IMR-90 (cell line): ENCODE results near the gene ORM1. TPM values are rescaled to one million over a fixed set of nuclear protein-coding genes. Genes with fewer than 3 reads are reported as not detected.

Experiments
- ATAC-seq: fragments of 200-7000 bp; cut with Tn5 transposase; 2 replicates; pipeline ENCODE4 v1.9.1; 2020; ENCODE audit warnings: low read depth, mild to moderate bottlenecking, moderate library complexity
- BruUV-seq: library from RNA; stranded (reverse); fragments of 400-500 nt; replicated peaks from 2 replicates; lab custom pipeline; 2021; lab: Mats Ljungman, UMichigan
- CTCF ChIA-PET: fragments of 300-600 bp; formaldehyde crosslinking; extraction: SDS; loops from one replicate; lab custom pipeline; 2021; ENCODE audit warnings: antibody characterized with exemption; lab: Yijun Ruan, JAX
- POLR2A ChIA-PET: fragments of 300-600 bp; sonication (Branson Sonifier 250); formaldehyde crosslinking; loops from one replicate; lab custom pipeline; 2022; ENCODE audit warnings: antibody characterized with exemption; ENCODE audit not compliant: unreplicated experiment; lab: Charles Lee
- DNase-seq: peaks from one replicate; pipeline ENCODE4 v3.0.0; 2013
- H2AFZ ChIP-seq: replicated peaks from 2 replicates; pipeline ENCODE3; 2013; ENCODE audit warnings: low read length, mild to moderate bottlenecking; ENCODE audit not compliant: poor library complexity
- H2AK5ac ChIP-seq: 2 replicates; pipeline ENCODE4 v1.6.1; 2013; ENCODE audit warnings: low read depth, low read length, inconsistent platforms
- H2AK9ac ChIP-seq: replicated peaks from 2 replicates; pipeline ENCODE3; 2013; ENCODE audit warnings: mild to moderate bottlenecking, low read depth, low read length, moderate library complexity; ENCODE audit not compliant: poor library complexity
- H2BK120ac ChIP-seq: 2 replicates; pipeline ENCODE4 v1.6.1; 2013; ENCODE audit warnings: low read depth, low read length, inconsistent platforms
- H2BK15ac ChIP-seq: 3 replicates; pipeline ENCODE4 v1.6.1; 2013; ENCODE audit warnings: low read depth, low read length, inconsistent platforms
- H2BK20ac ChIP-seq: 2 replicates; pipeline ENCODE4 v1.6.1; 2013; ENCODE audit warnings: low read depth, mild to moderate bottlenecking, inconsistent platforms, low read length, moderate library complexity
- H2BK5ac ChIP-seq: 2 replicates; pipeline ENCODE4 v1.6.1; 2013; ENCODE audit warnings: mild to moderate bottlenecking, low read depth, low read length, inconsistent platforms; ENCODE audit not compliant: poor library complexity, severe bottlenecking
- H3K14ac ChIP-seq: replicated peaks from 2 replicates; pipeline ENCODE4 v1.6.1; 2013; ENCODE audit warnings: low read depth, low read length, inconsistent platforms
- H3K18ac ChIP-seq: 2 replicates; pipeline ENCODE4 v1.6.1; 2013; ENCODE audit warnings: low read depth, low read length, control low read depth
- H3K23ac ChIP-seq: 2 replicates; pipeline ENCODE4 v1.6.1; 2013; ENCODE audit warnings: low read depth, low read length, inconsistent platforms
- H3K27ac ChIP-seq: 2 replicates; pipeline ENCODE4 v1.5.1; 2013; ENCODE audit warnings: mild to moderate bottlenecking, control low read depth, low read length; ENCODE audit not compliant: insufficient read depth
- H3K27me3 ChIP-seq: 2 replicates; pipeline ENCODE4 v1.6.1; 2013; ENCODE audit warnings: low read length; ENCODE audit not compliant: control insufficient read depth, insufficient read depth
- H3K36me3 ChIP-seq: 2 replicates; pipeline ENCODE4 v1.6.1; 2013; ENCODE audit warnings: low read length, mixed read lengths; ENCODE audit not compliant: control insufficient read depth, insufficient read depth
- H3K4ac ChIP-seq: 2 replicates; pipeline ENCODE4 v1.6.1; 2013; ENCODE audit warnings: low read depth, low read length, inconsistent platforms
- H3K4me1 ChIP-seq: 2 replicates; pipeline ENCODE4 v1.6.1; 2013; ENCODE audit warnings: low read length, mixed read lengths; ENCODE audit not compliant: control insufficient read depth, insufficient read depth
- H3K4me2 ChIP-seq: 2 replicates; pipeline ENCODE4 v1.6.1; 2013; ENCODE audit warnings: low read depth, mild to moderate bottlenecking, control low read depth, low read length, moderate library complexity
- H3K4me3 ChIP-seq: 2 replicates; pipeline ENCODE4 v1.5.1; 2013; ENCODE audit warnings: low read depth, mild to moderate bottlenecking, control low read depth, low read length, moderate library complexity; ENCODE audit not compliant: insufficient read depth
- H3K56ac ChIP-seq: 2 replicates; pipeline ENCODE4 v1.6.1; 2013; ENCODE audit warnings: low read length, inconsistent platforms; ENCODE audit not compliant: insufficient read depth; ENCODE audit errors: extremely low read depth
- H3K79me1 ChIP-seq, 2 experiments: 2 replicates each; pipeline ENCODE4 v1.6.1; 2013; ENCODE audit warnings: low read length in 2 of 2, inconsistent platforms in 1 of 2, low read depth in 1 of 2
- H3K9ac ChIP-seq: 2 replicates; pipeline ENCODE4 v1.6.1; 2013; ENCODE audit warnings: low read depth, low read length, control low read depth
- H3K9me1 ChIP-seq: 2 replicates; pipeline ENCODE4 v1.6.1; 2013; ENCODE audit warnings: low read length, inconsistent platforms; ENCODE audit not compliant: insufficient read depth
- H3K9me3 ChIP-seq: 2 replicates; pipeline ENCODE4 v1.6.1; 2013; ENCODE audit warnings: low read length; ENCODE audit not compliant: control insufficient read depth, insufficient read depth
- H4K20me1 ChIP-seq: 2 replicates; pipeline ENCODE4 v1.6.1; 2013; ENCODE audit warnings: low read length, inconsistent platforms; ENCODE audit not compliant: insufficient read depth
- H4K5ac ChIP-seq: 2 replicates; pipeline ENCODE4 v1.6.1; 2013; ENCODE audit warnings: mild to moderate bottlenecking, low read depth, low read length, control low read depth
- H4K8ac ChIP-seq, 2 experiments: 2 replicates each; pipeline ENCODE4 v1.6.1; 2013; ENCODE audit warnings: low read depth in 2 of 2, low read length in 2 of 2, control low read depth in 1 of 2, inconsistent platforms in 1 of 2
- H4K91ac ChIP-seq: 2 replicates; pipeline ENCODE4 v1.6.1; 2013; ENCODE audit warnings: low read depth, low read length, inconsistent platforms; ENCODE audit not compliant: insufficient read depth
- BHLHE40 ChIP-seq: fragments of 150-350 bp; IDR thresholded peaks from 2 replicates; pipeline ENCODE4 v1.6.1; 2016; ENCODE audit warnings: mild to moderate bottlenecking, low read depth, low read length
- CHD1 ChIP-seq: IDR thresholded peaks from 2 replicates; pipeline ENCODE4 v1.6.1; 2012; ENCODE audit warnings: low read depth, low read length, improper control_type of control experiment
- CTCF ChIP-seq: conservative IDR thresholded peaks from 2 replicates; pipeline ENCODE4 v1.5.1; 2012; ENCODE audit warnings: mild to moderate bottlenecking, low read depth, low read length, improper control_type of control experiment
- ELK1 ChIP-seq: fragments of 150-350 bp; IDR thresholded peaks from 2 replicates; pipeline ENCODE4 v1.6.1; 2016; ENCODE audit warnings: low read depth, mild to moderate bottlenecking, low read length, moderate library complexity, borderline replicate concordance
- FOS ChIP-seq: fragments of 150-350 bp; IDR thresholded peaks from 2 replicates; pipeline ENCODE4 v1.6.1; 2016; ENCODE audit warnings: low read depth, low read length
- MAFK ChIP-seq: IDR thresholded peaks from 2 replicates; pipeline ENCODE4 v1.6.1; 2012; ENCODE audit warnings: low read depth, low read length, improper control_type of control experiment
- MAZ ChIP-seq: IDR thresholded peaks from 2 replicates; pipeline ENCODE4 v1.6.1; 2012; ENCODE audit warnings: low read depth, mild to moderate bottlenecking, low read length, improper control_type of control experiment, moderate library complexity, borderline replicate concordance
- MXI1 ChIP-seq: IDR thresholded peaks from 2 replicates; pipeline ENCODE4 v1.6.1; 2012; ENCODE audit warnings: low read depth, mild to moderate bottlenecking, low read length, moderate library complexity, borderline replicate concordance
- NFE2L2 ChIP-seq: fragments of 150-350 bp; IDR thresholded peaks from 2 replicates; pipeline ENCODE4 v1.6.1; 2016; ENCODE audit warnings: low read depth, mild to moderate bottlenecking, low read length
- POLR2A ChIP-seq: IDR thresholded peaks from 2 replicates; pipeline ENCODE4 v1.6.1; 2012; ENCODE audit warnings: mild to moderate bottlenecking, low read depth, low read length
- RAD21 ChIP-seq: IDR thresholded peaks from 2 replicates; pipeline ENCODE4 v1.6.1; 2012; ENCODE audit warnings: low read length, improper control_type of control experiment
- RCOR1 ChIP-seq: IDR thresholded peaks from 2 replicates; pipeline ENCODE4 v1.6.1; 2012; ENCODE audit warnings: mild to moderate bottlenecking, low read length, improper control_type of control experiment; ENCODE audit not compliant: insufficient replicate concordance
- RFX5 ChIP-seq: IDR thresholded peaks from 2 replicates; pipeline ENCODE4 v1.8.0; 2012; ENCODE audit warnings: low read depth, mild to moderate bottlenecking, low read length, moderate library complexity
- SMC3 ChIP-seq: fragments of 150-350 bp; IDR thresholded peaks from 2 replicates; pipeline ENCODE4 v1.6.1; 2016; ENCODE audit warnings: low read depth, mild to moderate bottlenecking, antibody characterized with exemption, low read length, moderate library complexity
- USF2 ChIP-seq: fragments of 150-350 bp; IDR thresholded peaks from 2 replicates; pipeline ENCODE4 v1.6.1; 2017; ENCODE audit warnings: mild to moderate bottlenecking, antibody characterized with exemption, low read length, low read depth
- WGBS, 2 experiments: methylation state at CpG; one replicate each; pipeline versions ENCODE4 v1.1.5 to v1.1.7; 2013; ENCODE audit warnings: missing lambda C conversion rate in 2 of 2; ENCODE audit not compliant: insufficient read length in 1 of 2; ENCODE audit errors: extremely low coverage in 2 of 2; 5-methylcytosine and 5-hydroxymethylcytosine counted together
- dilution Hi-C: fragments of 300-500 bp; cut with HindIII; formaldehyde crosslinking; loops from one replicate; pipeline ENCODE4 v1.14.3; 2018; ENCODE audit warnings: low sequenced_read_pairs; ENCODE audit not compliant: unreplicated experiment
- in situ Hi-C: fragments of 300-500 bp; cut with MboI; formaldehyde crosslinking; loops from 3 replicates; pipeline ENCODE4 v1.14.3; 2019; ENCODE audit warnings: low sequenced_read_pairs, inconsistent platforms, mixed read lengths
- intact Hi-C: fragments of 100-400 bp; cut with micrococcal nuclease; formaldehyde crosslinking; loops from 2 replicates; pipeline ENCODE4 v1.10.0; 2022
- polyA plus RNA-seq, 3 experiments: library from polyadenylated mRNA; depleted of rRNA; stranded (reverse); fragments of >200 nt; gene quantifications; 2 replicates each; pipeline ENCODE4 v1.2.3, GENCODE V29; 2012; ENCODE audit warnings: low replicate concordance in 1 of 3
- total RNA-seq: library from RNA; depleted of rRNA; stranded (reverse); fragments of >200 nt; gene quantifications from 2 replicates; pipeline ENCODE4 v1.2.3, GENCODE V29; 2012

Gene ORM1
- total and polyA plus RNA-seq, 2 of the 4 experiments (the other 2 are of a cell fraction): 0.18 TPM; not detected in 1

GRCh38 chr9:114348261-114348905 lies 25.5 kb downstream of the ORM1 start:
- H3K4me2 ChIP-seq: no peak overlapping the region
- no peak for DNase-seq
- POLR2A ChIA-PET: no interaction called here
- no TSS peak for BruUV-seq
- CTCF ChIA-PET: no interaction called here
- H4K91ac ChIP-seq: peak overlapping the region; percentile 81
- peaks cover 58% of the 10 kb centered on the region for H3K36me3 ChIP-seq
- H3K4me1 ChIP-seq: peaks cover 11% of the 10 kb centered on the region
- peak overlapping the region; percentile 83 for H2AK5ac ChIP-seq
- peak overlapping the region; percentile 21; the same call in 1 of the 2 replicates for H3K18ac ChIP-seq
- peak overlapping the region; percentile 88 for H2AK9ac ChIP-seq
- no peak for ATAC-seq
- H3K4ac ChIP-seq: peak overlapping the region; percentile 75
- no peaks in the 10 kb centered on the region for H3K27me3 ChIP-seq
- peak overlapping the region; percentile 22 for H3K27ac ChIP-seq
- peak overlapping the region; percentile 71 for H2BK120ac ChIP-seq
- peaks cover 7% of the 10 kb centered on the region; the same call in 1 of the 2 replicates for H4K20me1 ChIP-seq
- intact Hi-C loops (no loop called here), dilution Hi-C loops (no loop called here), in situ Hi-C loops (no loop called here)
- no peak overlapping the region for H4K5ac ChIP-seq
- H3K4me3 ChIP-seq: no peak overlapping the region
- 0 out of 2 replicates have a peak overlapping the region, but pooled peaks have one; percentile 6 for H3K23ac ChIP-seq
- peak overlapping the region; percentile 35 for H3K9ac ChIP-seq
- H3K56ac ChIP-seq: peak overlapping the region; percentile 3; the same call in 1 of the 2 replicates
- H2BK15ac ChIP-seq: peak overlapping the region; percentile 57; the same call in 1 of the 3 replicates
- peak overlapping the region; percentile 67 for H2BK5ac ChIP-seq
- H2BK20ac ChIP-seq: peak overlapping the region; percentile 67
- no peaks in the 10 kb centered on the region for H3K9me3 ChIP-seq
- WGBS, 2 experiments: 85% methylated on average over 4 of the region's 12 CpGs; no CpG with 5 or more reads in 1 of the 2 experiments
- H3K14ac ChIP-seq: peak overlapping the region; percentile 29; the same call in 1 of the 2 replicates
- H3K79me1 ChIP-seq: peaks cover 0 to 12% of the 10 kb centered on the region in 2 experiments; a peak in 1 of 4 replicates
- H4K8ac ChIP-seq: peak overlapping the region in 1 of 2 experiments; percentile 76; a peak in 2 of 4 replicates
- H2AFZ ChIP-seq: peak overlapping the region; percentile 80
- H3K9me1 ChIP-seq: peaks cover 18% of the 10 kb centered on the region
- TF ChIP-seq FOS (no peak), RCOR1 (no peak), ELK1 (no peak), NFE2L2 (no peak), SMC3 (no peak), USF2 (no peak), MXI1 (no peak), CHD1 (no peak), CTCF (no peak), BHLHE40 (no peak), RFX5 (no peak), POLR2A (no peak), RAD21 (no peak), MAFK (no peak), MAZ (no peak)
